Tibial artery (tissue), 4 donors: ENCODE results near the gene HOXB1.
A peak's percentile ranks its signal among the peaks of the same experiment; 100 is the strongest.

ENCODE experiments used
- DNase-seq, 2 donors: peaks; one replicate each; pipeline ENCODE4 v3.0.0-alpha.2; 2019
- H3K27ac ChIP-seq, 2 donors: fragments of 200-600 bp; sonication (generic) in 1 of 2; 1 replicate in 1 of 2; 2 replicates in 1 of 2; pipeline ENCODE4 v1.5.1; 2018 to 2019; ENCODE audit warnings: mild to moderate bottlenecking in 1 of 2
- H3K27me3 ChIP-seq, 2 donors: fragments of 200-600 bp; sonication (generic) in 1 of 2; one replicate each; pipeline versions ENCODE4 v1.5.1 to v1.6.0; 2016 to 2019
- H3K36me3 ChIP-seq, 3 donors: fragments of 200-600 bp; sonication (generic) in 2 of 3; one replicate each; pipeline ENCODE4 v1.5.1; 2016 to 2019; ENCODE audit warnings: mild to moderate bottlenecking in 2 of 3
- H3K4me1 ChIP-seq, 4 donors: fragments of 200-600 bp; sonication (generic) in 2 of 4; 1 replicate in 3 of 4; 2 replicates in 1 of 4; pipeline ENCODE4 v1.5.1; 2016 to 2019
- H3K4me3 ChIP-seq, 2 donors: fragments of 200-600 bp; sonication (generic) in 1 of 2; 1 replicate in 1 of 2; 2 replicates in 1 of 2; pipeline ENCODE4 v1.5.1; 2018 to 2019; ENCODE audit warnings: mild to moderate bottlenecking in 2 of 2
- H3K9me3 ChIP-seq, 3 donors: fragments of 200-600 bp; sonication (generic) in 1 of 3; one replicate each; pipeline ENCODE4 v1.5.1; 2016 to 2019
- intact Hi-C: fragments of 100-400 bp; cut with DNase I; formaldehyde crosslinking; loops from one replicate; pipeline ENCODE4 v1.15.0; 2023; ENCODE audit warnings: low total_unique reads
- TF ChIP-seq, protein P1 (sequence below), 2 experiments: fragments of 200-600 bp in 1 of 2; fragments of 450-650 bp in 1 of 2; IDR thresholded peaks; one replicate each; pipeline ENCODE4 v1.5.1; 2017 to 2019; ENCODE audit warnings: antibody characterized with exemption in 2 of 2, mild to moderate bottlenecking in 1 of 2, moderate library complexity in 1 of 2

HOXB1 gene

DNA sequence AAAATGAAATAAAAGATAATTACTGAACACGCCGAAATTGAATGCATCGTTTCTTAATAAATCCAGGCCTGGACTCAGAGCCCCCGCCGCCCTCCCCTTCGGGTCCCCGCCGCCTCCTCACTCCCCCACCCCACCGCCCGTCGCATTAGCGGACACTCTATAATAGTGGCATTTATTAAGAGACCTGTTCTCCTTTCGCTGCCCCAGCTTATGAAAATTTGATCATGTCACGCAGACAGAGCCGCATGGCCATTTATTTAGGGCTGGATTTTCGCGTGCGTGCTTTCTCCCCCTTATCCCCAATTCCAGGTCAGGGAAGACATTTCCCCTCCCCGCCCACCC lies 20.4 kb upstream of the HOXB1 start:
- TF ChIP-seq, protein P1, sequence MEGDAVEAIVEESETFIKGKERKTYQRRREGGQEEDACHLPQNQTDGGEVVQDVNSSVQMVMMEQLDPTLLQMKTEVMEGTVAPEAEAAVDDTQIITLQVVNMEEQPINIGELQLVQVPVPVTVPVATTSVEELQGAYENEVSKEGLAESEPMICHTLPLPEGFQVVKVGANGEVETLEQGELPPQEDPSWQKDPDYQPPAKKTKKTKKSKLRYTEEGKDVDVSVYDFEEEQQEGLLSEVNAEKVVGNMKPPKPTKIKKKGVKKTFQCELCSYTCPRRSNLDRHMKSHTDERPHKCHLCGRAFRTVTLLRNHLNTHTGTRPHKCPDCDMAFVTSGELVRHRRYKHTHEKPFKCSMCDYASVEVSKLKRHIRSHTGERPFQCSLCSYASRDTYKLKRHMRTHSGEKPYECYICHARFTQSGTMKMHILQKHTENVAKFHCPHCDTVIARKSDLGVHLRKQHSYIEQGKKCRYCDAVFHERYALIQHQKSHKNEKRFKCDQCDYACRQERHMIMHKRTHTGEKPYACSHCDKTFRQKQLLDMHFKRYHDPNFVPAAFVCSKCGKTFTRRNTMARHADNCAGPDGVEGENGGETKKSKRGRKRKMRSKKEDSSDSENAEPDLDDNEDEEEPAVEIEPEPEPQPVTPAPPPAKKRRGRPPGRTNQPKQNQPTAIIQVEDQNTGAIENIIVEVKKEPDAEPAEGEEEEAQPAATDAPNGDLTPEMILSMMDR (IDR thresholded peaks at IDR 0.05), result no peak
- Histone ChIP-seq H3K9me3 (no peaks in the 10 kb centered on the region), H3K27me3 (no peaks in the 10 kb centered on the region), H3K4me1 (peaks cover 0 to 47% (median 16%) of the 10 kb centered on the region in 4 donors), H3K27ac (no peak overlapping the region), H3K4me3 (no peak overlapping the region), H3K36me3 (no peaks in the 10 kb centered on the region)
- intact Hi-C loops, result no loop called here
- DNase-seq, result no peak

DNA sequence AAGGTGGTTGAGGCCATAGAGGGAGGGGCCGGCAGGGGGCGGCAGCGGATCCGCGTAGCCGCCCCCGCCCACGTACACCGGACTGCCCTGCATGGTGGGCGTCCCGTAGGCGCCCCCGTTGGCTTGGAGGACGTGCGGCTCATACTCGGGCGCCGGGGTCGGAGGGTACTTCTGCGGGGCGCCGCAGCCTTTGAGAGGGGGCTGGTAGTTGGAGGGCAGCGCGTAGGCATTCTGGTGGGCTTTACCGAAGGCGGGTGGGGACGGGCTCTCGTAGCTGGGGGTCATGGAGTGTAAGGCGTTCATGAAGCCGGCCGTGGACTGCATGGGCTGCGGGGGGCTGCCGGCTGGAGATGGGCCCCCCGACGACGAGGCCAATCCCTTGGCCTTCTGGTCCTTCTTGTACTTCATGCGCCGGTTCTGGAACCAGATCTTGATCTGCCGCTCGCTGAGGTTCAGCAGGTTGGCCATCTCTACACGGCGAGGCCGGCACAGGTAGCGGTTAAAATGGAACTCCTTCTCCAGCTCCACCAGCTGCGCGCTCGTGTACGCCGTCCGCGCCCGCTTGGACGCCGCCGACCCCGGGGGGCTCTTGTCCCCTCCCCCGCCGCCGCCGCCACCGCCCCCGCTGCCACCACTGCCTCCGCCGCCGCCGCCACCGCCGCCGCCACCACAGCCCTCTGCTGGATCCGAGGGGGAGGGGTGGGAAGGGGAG lies 19.8 kb upstream of the HOXB1 start:
- H3K27me3 ChIP-seq, result no peaks in the 10 kb centered on the region
- intact Hi-C loops, result no loop called here
- H3K4me1 ChIP-seq, result peaks cover 0 to 47% (median 18%) of the 10 kb centered on the region in 4 donors
- no peak for DNase-seq
- no peaks in the 10 kb centered on the region for H3K36me3 ChIP-seq
- H3K27ac ChIP-seq, result no peak overlapping the region
- TF ChIP-seq, protein P1 (IDR thresholded peaks at IDR 0.05), result no peak
- H3K9me3 ChIP-seq, result no peaks in the 10 kb centered on the region
- H3K4me3 ChIP-seq, result no peak overlapping the region

DNA sequence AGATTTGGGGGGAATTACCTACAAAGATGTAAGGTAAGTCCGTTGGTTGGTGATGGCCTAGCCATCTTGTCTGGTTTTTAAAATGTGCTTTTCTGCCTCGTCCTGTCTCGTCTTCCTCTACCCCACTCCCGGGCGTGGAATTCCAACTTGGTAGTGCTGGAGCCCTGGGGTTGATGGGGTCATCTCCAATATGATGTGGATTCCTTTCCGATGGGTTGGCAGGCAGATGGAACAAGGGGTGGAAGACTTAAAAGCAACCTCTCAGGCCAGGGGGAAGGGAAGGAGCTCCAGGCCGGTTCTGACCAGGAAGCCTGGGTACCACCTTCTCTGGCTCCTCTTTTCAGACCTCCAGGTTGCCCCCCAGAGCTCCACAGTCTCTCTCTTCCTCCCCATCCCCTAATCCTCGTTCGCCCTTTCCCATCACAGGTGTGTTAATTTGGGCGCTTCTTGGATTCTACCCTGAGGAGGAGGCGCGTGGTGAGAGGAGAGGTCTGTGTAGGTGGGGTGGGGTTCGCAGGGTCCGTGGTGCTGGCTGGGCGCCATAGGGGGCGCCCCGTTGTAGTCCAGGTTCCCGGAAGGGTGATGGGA lies 19.2 kb upstream of the HOXB1 start:
- H3K4me3 ChIP-seq, result no peak overlapping the region
- no peak overlapping the region for H3K27ac ChIP-seq
- H3K36me3 ChIP-seq, result no peaks in the 10 kb centered on the region
- no peaks in the 10 kb centered on the region for H3K9me3 ChIP-seq
- no peak for DNase-seq
- TF ChIP-seq, protein P1 (IDR thresholded peaks at IDR 0.05), result no peak
- no peaks in the 10 kb centered on the region for H3K27me3 ChIP-seq
- intact Hi-C loops, result no loop called here
- peaks cover 0 to 48% (median 20%) of the 10 kb centered on the region in 4 donors for H3K4me1 ChIP-seq

DNA sequence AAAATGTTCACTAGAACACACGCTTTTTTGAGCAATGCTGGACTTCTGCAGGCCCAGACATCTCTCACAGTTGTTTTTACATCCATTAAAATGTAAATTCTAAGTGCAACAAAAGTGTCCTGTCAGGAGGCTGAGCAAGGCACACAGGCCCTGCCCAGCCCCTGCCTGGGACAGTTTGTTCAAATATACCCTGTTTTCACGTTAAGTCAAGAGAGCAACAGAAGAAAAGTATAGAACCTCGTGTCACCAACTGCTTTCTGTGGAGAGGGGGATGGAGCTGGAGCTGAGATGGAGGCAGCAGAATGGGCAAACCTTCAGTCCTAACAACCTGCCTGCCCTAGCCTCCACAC lies 18.4 kb upstream of the HOXB1 start:
- no peak for DNase-seq
- no peaks in the 10 kb centered on the region for H3K27me3 ChIP-seq
- no peaks in the 10 kb centered on the region for H3K36me3 ChIP-seq
- H3K9me3 ChIP-seq, result no peaks in the 10 kb centered on the region
- no peak overlapping the region for H3K4me3 ChIP-seq
- H3K4me1 ChIP-seq, result peaks cover 0 to 41% (median 25%) of the 10 kb centered on the region in 4 donors
- H3K27ac ChIP-seq, result no peak overlapping the region
- intact Hi-C loops, result no loop called here
- TF ChIP-seq, protein P1 (IDR thresholded peaks at IDR 0.05), result no peak

DNA sequence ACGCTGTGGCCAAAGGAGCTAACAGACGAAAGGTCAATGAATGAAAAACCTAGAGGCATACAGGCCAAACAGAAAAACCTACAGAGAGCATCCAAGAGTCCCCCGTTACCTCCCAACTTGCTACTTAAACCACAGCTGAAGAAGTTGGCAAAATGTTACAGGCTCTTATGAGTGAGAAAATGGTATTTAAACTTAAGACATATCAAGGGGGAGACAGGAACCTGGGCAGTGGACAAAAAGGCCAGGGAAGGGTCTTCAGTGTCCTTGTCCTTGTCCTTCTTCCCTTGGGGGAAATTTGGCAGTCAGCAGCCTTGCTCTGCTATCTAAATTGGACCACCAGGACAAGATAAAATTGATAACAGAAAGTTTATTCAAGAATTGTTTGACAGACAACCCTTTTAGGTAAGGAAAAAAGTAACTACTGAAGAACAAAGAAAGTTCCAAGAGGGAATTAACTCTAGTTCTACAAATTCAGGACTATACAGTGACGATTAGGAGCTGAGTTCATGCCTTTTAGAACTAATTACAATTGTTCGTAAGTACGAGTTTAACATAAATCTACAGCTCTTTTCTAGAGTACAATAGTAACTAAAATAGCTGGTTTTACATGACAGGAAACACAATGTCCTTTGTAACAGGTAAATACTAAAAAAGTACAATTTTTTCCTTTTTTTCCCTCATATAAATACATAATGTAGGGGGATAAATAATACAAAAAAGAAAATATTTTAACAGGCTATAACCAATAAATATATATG lies 17.9 kb upstream of the HOXB1 start:
- H3K36me3 ChIP-seq, result no peaks in the 10 kb centered on the region
- TF ChIP-seq, protein P1 (IDR thresholded peaks at IDR 0.05), result no peak

More for the DNA sequence above, 17.9 kb upstream of the HOXB1 start:
- H3K4me1 ChIP-seq, result peaks cover 0 to 37% (median 26%) of the 10 kb centered on the region in 4 donors
- H3K27me3 ChIP-seq, result no peaks in the 10 kb centered on the region
- intact Hi-C loops, result no loop called here
- DNase-seq, result no peak
- no peaks in the 10 kb centered on the region for H3K9me3 ChIP-seq
- peak overlapping the region in 1 of 2 donors; percentile 95 for H3K27ac ChIP-seq
- peak overlapping the region in 1 of 2 donors; percentile 49 for H3K4me3 ChIP-seq
